ENCODE data around the gene PLCL2.

DNA sequence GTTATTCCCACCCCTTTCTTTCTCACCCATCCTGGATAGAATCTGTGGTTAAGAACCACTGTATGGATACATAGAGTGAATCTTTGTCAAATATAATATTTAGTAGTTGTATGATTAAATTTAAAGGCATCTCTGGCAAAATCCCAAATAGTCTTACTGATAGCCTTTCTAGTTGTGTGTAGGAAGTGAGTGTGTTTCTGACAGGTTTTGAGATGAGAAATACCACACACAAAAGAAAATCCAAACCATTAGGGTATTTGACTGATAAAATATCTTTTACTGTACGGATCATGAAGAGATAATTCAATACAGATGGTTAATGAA, 44.7 kb upstream of the PLCL2 start:
- TF ChIP-seq, protein P1, sequence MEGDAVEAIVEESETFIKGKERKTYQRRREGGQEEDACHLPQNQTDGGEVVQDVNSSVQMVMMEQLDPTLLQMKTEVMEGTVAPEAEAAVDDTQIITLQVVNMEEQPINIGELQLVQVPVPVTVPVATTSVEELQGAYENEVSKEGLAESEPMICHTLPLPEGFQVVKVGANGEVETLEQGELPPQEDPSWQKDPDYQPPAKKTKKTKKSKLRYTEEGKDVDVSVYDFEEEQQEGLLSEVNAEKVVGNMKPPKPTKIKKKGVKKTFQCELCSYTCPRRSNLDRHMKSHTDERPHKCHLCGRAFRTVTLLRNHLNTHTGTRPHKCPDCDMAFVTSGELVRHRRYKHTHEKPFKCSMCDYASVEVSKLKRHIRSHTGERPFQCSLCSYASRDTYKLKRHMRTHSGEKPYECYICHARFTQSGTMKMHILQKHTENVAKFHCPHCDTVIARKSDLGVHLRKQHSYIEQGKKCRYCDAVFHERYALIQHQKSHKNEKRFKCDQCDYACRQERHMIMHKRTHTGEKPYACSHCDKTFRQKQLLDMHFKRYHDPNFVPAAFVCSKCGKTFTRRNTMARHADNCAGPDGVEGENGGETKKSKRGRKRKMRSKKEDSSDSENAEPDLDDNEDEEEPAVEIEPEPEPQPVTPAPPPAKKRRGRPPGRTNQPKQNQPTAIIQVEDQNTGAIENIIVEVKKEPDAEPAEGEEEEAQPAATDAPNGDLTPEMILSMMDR (IDR thresholded peaks at IDR 0.05 in 8 of 11, conservative IDR thresholded peaks at IDR 0.05 in 3 of 11): no peak
- no peak for TF ChIP-seq POLR2A (IDR thresholded peaks at IDR 0.05)

Measured in spleen (tissue), 7 donors.